SU-DHL-6 (cell line): ENCODE results near the gene DHFR2.
"Not testable (repeated sequence)": the region's sequence is repeated elsewhere in the genome, so short reads cannot be mapped to it uniquely, and the experiment has no call there.

Experiments
- H2AFZ ChIP-seq: fragments of 200-600 bp; sonication (generic); 2 replicates; pipeline ENCODE4 v1.6.1; 2014; ENCODE audit warnings: low read depth, mild to moderate bottlenecking, moderate library complexity, mixed read lengths, antibody characterized with exemption, low read length; ENCODE audit not compliant: severe bottlenecking
- H3F3A ChIP-seq: fragments of 200-600 bp; shearing (Covaris generic); 2 replicates; pipeline ENCODE4 v1.6.0; 2016; ENCODE audit warnings: antibody characterized with exemption, mild to moderate bottlenecking; ENCODE audit not compliant: insufficient read depth
- H3K27ac ChIP-seq: fragments of 200-600 bp; sonication (generic); 2 replicates; pipeline ENCODE4 v1.5.1; 2016; ENCODE audit warnings: low read depth, mild to moderate bottlenecking, low read length, moderate library complexity, mixed read lengths
- H3K27me3 ChIP-seq: fragments of 200-600 bp; sonication (generic), shearing (Covaris generic); 2 replicates; pipeline ENCODE4 v1.6.0; 2014; ENCODE audit warnings: mild to moderate bottlenecking, low read length
- H3K36me3 ChIP-seq: fragments of 200-600 bp; sonication (generic); 2 replicates; pipeline ENCODE4 v1.6.1; 2014; ENCODE audit warnings: mild to moderate bottlenecking, low read length, mixed read lengths
- H3K4me2 ChIP-seq: fragments of 300-600, 200-600 bp; shearing (Covaris generic), sonication (generic); 2 replicates; pipeline ENCODE4 v1.6.0; 2014; ENCODE audit warnings: low read length, low read depth, mild to moderate bottlenecking; ENCODE audit not compliant: poor library complexity, severe bottlenecking
- H3K4me3 ChIP-seq: fragments of 200-600 bp; sonication (generic); 2 replicates; pipeline ENCODE4 v1.5.1; 2014; ENCODE audit warnings: antibody characterized with exemption, low read length, mild to moderate bottlenecking, mixed read lengths; ENCODE audit not compliant: insufficient read depth, poor library complexity, severe bottlenecking
- H3K79me2 ChIP-seq: fragments of 200-600 bp; sonication (generic); 2 replicates; pipeline ENCODE4 v1.6.1; 2014; ENCODE audit warnings: mild to moderate bottlenecking, low read length, moderate library complexity; ENCODE audit not compliant: insufficient read depth
- H3K9ac ChIP-seq: fragments of 200-600 bp; sonication (generic); 2 replicates; pipeline ENCODE4 v1.7.0; 2014; ENCODE audit warnings: mild to moderate bottlenecking, low read length
- H3K9me2 ChIP-seq: fragments of 200-600 bp; sonication (generic); replicated peaks from 2 replicates; pipeline ENCODE4 v1.6.1; 2014; ENCODE audit warnings: low read length; ENCODE audit not compliant: insufficient read depth
- H3K9me3 ChIP-seq: fragments of 200-600 bp; sonication (generic); 2 replicates; pipeline ENCODE4 v1.6.1; 2014; ENCODE audit warnings: low read length, mixed read lengths; ENCODE audit not compliant: insufficient read depth
- H4K20me1 ChIP-seq: fragments of 200-600 bp; sonication (generic); 2 replicates; pipeline ENCODE4 v1.6.1; 2014; ENCODE audit warnings: low read depth, mild to moderate bottlenecking, antibody characterized with exemption, low read length, moderate library complexity, mixed read lengths
- EZH2phosphoT487 ChIP-seq: fragments of 200-600 bp; sonication (generic), shearing (Covaris generic); conservative IDR thresholded peaks from 2 replicates; pipeline ENCODE4 v1.6.1; 2018; ENCODE audit warnings: mild to moderate bottlenecking, antibody characterized with exemption, low read length, moderate library complexity, mixed read lengths
- TF ChIP-seq, protein P1 (sequence below): fragments of 200-600 bp; sonication (generic); IDR thresholded peaks from one replicate; pipeline ENCODE4 v1.5.1; 2017; ENCODE audit warnings: antibody characterized with exemption, mild to moderate bottlenecking, low read length, moderate library complexity; ENCODE audit not compliant: insufficient read depth, poor library complexity, severe bottlenecking

The DHFR2 gene

DNA sequence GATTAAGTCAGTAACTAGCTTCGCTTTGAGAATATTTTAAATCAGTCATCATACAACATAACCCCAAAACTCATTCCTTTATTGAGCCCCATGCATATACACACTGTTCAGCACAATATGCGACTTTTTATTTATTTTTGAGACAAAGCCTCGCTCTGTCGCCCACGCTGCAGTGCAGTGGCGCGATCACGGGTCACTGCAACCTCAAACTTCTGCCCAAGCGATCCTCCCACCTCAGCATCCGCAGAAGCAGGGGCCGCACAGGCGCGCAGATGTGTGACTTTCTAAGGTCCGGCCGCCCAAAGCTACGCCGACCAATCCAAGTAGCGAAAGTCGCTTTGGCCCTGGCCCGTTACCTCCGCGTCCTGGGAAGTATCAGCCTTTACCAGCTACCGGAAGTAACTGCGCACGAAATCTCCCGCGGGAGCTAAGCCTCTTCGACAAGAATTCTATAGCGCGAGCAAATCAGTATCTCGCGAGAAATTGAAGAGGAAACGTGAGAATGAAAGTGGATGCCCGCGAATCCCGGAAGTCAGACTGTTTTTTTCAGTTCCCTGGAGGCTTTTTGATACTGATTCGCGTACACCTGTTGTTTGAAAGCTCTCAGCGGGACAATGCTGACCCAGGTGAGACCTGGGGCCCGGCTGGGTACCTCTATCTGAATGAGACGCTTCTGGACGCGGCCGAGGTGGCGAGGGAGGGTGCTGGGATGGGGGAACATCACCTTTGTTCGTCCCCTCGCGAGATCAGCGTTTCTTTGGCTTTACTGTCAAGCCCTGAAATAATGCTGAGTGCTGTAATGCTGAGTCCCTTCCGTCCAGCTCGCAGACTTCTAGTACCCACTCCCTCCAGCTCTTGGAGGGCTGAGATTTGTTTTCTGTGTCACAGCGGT, at the start of gene DHFR2, which contains the start of gene NSUN3:
Gene DHFR2, minus strand, starts transcription at position 404 of the 892 bp plus-strand sequence. CDS start 1,405 bp downstream, outside the sequence.
Gene NSUN3, plus strand, starts transcription at position 549 of the 892 bp plus-strand sequence. Its CDS starts 66 bp downstream, at position 615.
- Histone ChIP-seq H3K9me3 (no peaks in the 10 kb centered on the region), H4K20me1 (no peaks in the 10 kb centered on the region), H3F3A (peaks cover 10% of the 10 kb centered on the region; the same call in 1 of the 2 replicates), H3K27ac (peak within 1 kb of the TSS; percentile 93), H3K4me2 (peak within 1 kb of the TSS; percentile 98), H3K27me3 (no peaks in the 10 kb centered on the region), H3K36me3 (peaks cover 18% of the 10 kb centered on the region), H3K4me3 (peak within 1 kb of the TSS; percentile 68), H3K79me2 (peaks cover 42% of the 10 kb centered on the region), H3K9ac (peak within 1 kb of the TSS; percentile 76), H2AFZ (peak within 1 kb of the TSS; percentile 32), H3K9me2 (no peaks in the 10 kb centered on the region)
- TF ChIP-seq, protein P1, sequence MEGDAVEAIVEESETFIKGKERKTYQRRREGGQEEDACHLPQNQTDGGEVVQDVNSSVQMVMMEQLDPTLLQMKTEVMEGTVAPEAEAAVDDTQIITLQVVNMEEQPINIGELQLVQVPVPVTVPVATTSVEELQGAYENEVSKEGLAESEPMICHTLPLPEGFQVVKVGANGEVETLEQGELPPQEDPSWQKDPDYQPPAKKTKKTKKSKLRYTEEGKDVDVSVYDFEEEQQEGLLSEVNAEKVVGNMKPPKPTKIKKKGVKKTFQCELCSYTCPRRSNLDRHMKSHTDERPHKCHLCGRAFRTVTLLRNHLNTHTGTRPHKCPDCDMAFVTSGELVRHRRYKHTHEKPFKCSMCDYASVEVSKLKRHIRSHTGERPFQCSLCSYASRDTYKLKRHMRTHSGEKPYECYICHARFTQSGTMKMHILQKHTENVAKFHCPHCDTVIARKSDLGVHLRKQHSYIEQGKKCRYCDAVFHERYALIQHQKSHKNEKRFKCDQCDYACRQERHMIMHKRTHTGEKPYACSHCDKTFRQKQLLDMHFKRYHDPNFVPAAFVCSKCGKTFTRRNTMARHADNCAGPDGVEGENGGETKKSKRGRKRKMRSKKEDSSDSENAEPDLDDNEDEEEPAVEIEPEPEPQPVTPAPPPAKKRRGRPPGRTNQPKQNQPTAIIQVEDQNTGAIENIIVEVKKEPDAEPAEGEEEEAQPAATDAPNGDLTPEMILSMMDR: no peak
- no peak for TF ChIP-seq EZH2phosphoT487

DNA sequence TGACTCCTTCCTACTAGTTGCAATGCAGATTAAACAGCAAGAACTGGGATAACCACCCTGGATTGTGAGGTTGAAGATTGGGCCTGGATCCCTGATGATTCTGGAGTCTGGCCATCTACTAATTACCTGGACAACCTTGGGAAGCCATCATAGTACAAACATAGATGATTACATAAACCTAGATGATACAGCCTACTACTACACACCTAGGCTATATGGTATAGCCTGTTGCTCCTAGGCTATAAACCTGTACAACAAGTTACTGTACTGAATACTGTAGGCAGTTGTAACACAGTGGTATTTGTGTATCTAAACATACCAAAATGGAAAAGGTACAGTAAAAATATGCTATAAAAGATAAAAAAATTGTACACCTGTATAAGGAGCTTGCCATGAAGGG, 48.1 kb upstream of the DHFR2 start:
- H3K4me2 ChIP-seq: no peak overlapping the region
- H3K9me3 ChIP-seq: no peaks in the 10 kb centered on the region
- 0 out of 2 replicates have a peak, but pooled peaks cover 2% of the 10 kb centered on the region for H3K36me3 ChIP-seq

DNA sequence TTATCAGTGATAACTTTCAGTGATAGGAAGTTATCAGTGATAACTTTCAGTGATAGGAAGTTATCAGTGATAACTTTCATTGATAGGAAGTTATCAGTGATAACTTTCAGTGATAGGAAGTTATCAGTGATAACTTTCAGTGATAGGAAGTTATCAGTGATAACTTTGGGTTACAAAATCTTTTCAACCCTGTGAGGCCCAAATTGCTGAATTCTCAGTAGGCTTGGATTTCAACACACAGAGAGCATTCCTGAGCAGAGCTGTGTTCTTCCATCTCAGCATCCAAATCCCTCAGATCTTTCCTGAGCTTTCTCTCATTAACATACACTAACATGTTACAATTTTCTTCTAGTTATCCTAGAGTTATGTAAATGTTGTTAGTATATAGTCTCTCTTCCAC, 47.5 kb upstream of the DHFR2 start:
- H3F3A ChIP-seq, H3K36me3 ChIP-seq, H3K9me2 ChIP-seq, H3K9ac ChIP-seq, H4K20me1 ChIP-seq, H3K27me3 ChIP-seq, H3K79me2 ChIP-seq, H3K4me2 ChIP-seq, H3K4me3 ChIP-seq, H3K9me3 ChIP-seq, H3K27ac ChIP-seq, H2AFZ ChIP-seq: not testable (repeated sequence)

More for the DNA sequence above, 48.1 kb upstream of the DHFR2 start:
- no peak overlapping the region for H3K9ac ChIP-seq
- no peak overlapping the region for H3K4me3 ChIP-seq
- no peaks in the 10 kb centered on the region for H3K79me2 ChIP-seq
- no peak overlapping the region for H2AFZ ChIP-seq
- H3K27ac ChIP-seq: no peak overlapping the region
- H3K9me2 ChIP-seq: no peaks in the 10 kb centered on the region
- no peaks in the 10 kb centered on the region for H3K27me3 ChIP-seq
- no peaks in the 10 kb centered on the region for H3F3A ChIP-seq
- no peaks in the 10 kb centered on the region for H4K20me1 ChIP-seq
- TF ChIP-seq EZH2phosphoT487: no peak
- TF ChIP-seq, protein P1: no peak

DNA sequence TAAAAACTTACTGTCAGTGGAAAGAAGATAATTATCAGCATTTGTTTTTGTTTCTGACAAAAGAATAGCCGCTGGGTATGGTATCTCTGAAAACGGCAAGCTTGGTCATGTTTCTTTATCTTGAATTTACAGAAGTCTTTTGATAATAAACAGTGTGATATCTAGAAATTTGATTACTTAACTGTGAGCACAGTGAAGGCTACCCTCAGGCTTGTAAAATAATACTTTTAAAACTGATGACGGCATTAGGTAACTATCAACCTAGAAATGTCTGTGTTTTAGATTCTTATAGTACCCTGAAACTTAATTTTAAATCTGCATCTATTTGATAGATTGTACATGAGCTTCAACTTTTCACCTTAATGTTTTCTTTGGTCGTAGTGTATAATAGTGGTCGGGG, 43.6 kb upstream of the DHFR2 start:
- peaks cover 4% of the 10 kb centered on the region; the same call in 1 of the 2 replicates for H3K36me3 ChIP-seq
- no peaks in the 10 kb centered on the region for H3K9me2 ChIP-seq
- H3K27ac ChIP-seq: no peak overlapping the region
- H3K27me3 ChIP-seq: no peaks in the 10 kb centered on the region
- H2AFZ ChIP-seq: no peak overlapping the region
- H4K20me1 ChIP-seq: no peaks in the 10 kb centered on the region
- no peak overlapping the region for H3K9ac ChIP-seq
- TF ChIP-seq, protein P1: no peak
- TF ChIP-seq EZH2phosphoT487: no peak
- no peak overlapping the region for H3K4me3 ChIP-seq
- H3K4me2 ChIP-seq: no peak overlapping the region
- no peaks in the 10 kb centered on the region for H3K79me2 ChIP-seq
- no peaks in the 10 kb centered on the region for H3K9me3 ChIP-seq
- no peaks in the 10 kb centered on the region for H3F3A ChIP-seq
